Neural progenitor cell (in vitro differentiated cells): ENCODE results near the gene CFAP43.

Source experiments
- EZH2 ChIP-seq: fragments of 200-600 bp; sonication (generic); IDR thresholded peaks from 2 replicates; pipeline ENCODE4 v1.6.1; 2017; ENCODE audit warnings: antibody characterized with exemption, mild to moderate bottlenecking, moderate library complexity
- EZH2phosphoT487 ChIP-seq: fragments of 200-600 bp; sonication (generic); IDR thresholded peaks from 2 replicates; pipeline ENCODE4 v1.6.1; 2017; ENCODE audit warnings: antibody characterized with exemption
- TF ChIP-seq, protein P1 (sequence below): fragments of 200-600 bp; sonication (generic); IDR thresholded peaks from 2 replicates; pipeline ENCODE4 v1.5.1; 2017; ENCODE audit warnings: antibody characterized with exemption, mild to moderate bottlenecking

DNA sequence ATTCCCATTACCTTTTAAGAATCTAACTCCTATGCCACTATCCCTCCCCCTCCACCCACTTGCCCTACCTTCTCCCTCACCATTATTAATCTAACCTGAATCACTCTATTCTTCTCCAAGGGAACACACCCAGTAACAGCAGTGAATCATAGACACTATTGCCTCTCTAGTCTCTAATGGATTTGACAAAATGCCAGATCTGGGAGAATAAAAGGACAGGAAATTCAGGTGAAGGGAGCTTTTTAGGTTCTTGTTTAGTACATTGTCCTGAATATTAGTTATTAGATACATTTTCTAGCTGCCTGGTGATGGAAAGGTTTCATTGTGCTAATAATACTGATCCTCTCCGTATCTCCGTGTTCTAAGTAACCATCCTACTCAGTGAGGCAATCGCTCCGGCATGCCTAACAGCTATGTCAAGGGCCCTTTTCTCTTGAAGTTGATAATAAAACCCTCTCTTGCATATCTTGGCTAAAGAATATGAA is 114.3 kb downstream of the CFAP43 start:
- TF ChIP-seq, protein P1, sequence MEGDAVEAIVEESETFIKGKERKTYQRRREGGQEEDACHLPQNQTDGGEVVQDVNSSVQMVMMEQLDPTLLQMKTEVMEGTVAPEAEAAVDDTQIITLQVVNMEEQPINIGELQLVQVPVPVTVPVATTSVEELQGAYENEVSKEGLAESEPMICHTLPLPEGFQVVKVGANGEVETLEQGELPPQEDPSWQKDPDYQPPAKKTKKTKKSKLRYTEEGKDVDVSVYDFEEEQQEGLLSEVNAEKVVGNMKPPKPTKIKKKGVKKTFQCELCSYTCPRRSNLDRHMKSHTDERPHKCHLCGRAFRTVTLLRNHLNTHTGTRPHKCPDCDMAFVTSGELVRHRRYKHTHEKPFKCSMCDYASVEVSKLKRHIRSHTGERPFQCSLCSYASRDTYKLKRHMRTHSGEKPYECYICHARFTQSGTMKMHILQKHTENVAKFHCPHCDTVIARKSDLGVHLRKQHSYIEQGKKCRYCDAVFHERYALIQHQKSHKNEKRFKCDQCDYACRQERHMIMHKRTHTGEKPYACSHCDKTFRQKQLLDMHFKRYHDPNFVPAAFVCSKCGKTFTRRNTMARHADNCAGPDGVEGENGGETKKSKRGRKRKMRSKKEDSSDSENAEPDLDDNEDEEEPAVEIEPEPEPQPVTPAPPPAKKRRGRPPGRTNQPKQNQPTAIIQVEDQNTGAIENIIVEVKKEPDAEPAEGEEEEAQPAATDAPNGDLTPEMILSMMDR = no peak
- TF ChIP-seq EZH2phosphoT487 (no peak), EZH2 (no peak)
